SK-N-SH (cell line): Measurements from ENCODE around the gene TMEM106C. TPM values are rescaled to one million over a fixed set of nuclear protein-coding genes. Genes with fewer than 3 reads are reported as not detected.

Experiments used
- CTCF ChIA-PET: fragments of 300-600, 350-600 bp; formaldehyde crosslinking; extraction: SDS; loops from one replicate; lab custom pipeline; 2021; lab: Yijun Ruan, JAX
- POLR2A ChIA-PET: fragments of 350-600 bp; sonication (Branson Sonifier 250); formaldehyde crosslinking; extraction: SDS; loops from one replicate; lab custom pipeline; 2020; ENCODE audit warnings: antibody characterized with exemption, inconsistent platforms; lab: Yijun Ruan, JAX
- DNase-seq: peaks from one replicate; pipeline ENCODE4 v3.0.0; 2012
- H2AFZ ChIP-seq: fragments of 200-600 bp; sonication (generic); 2 replicates; pipeline ENCODE4 v1.8.1; 2016; ENCODE audit warnings: antibody characterized with exemption, mild to moderate bottlenecking, low read depth
- H3F3A ChIP-seq: fragments of 200-600 bp; sonication (generic); replicated peaks from 2 replicates; pipeline ENCODE3; 2016; ENCODE audit warnings: antibody characterized with exemption, mild to moderate bottlenecking; ENCODE audit not compliant: insufficient read depth
- H3K27ac ChIP-seq, 2 experiments: fragments of 200-500 bp in 1 of 2; fragments of 200-600 bp in 1 of 2; sonication (Bioruptor generic) in 1 of 2; sonication (generic), shearing (Covaris generic) in 1 of 2; 2 replicates each; pipeline versions ENCODE4 v1.5.1 to v1.6.1; 2014 to 2016; ENCODE audit warnings: low read depth in 2 of 2, inconsistent platforms in 1 of 2, low read length in 1 of 2, mild to moderate bottlenecking in 1 of 2, mixed read lengths in 1 of 2
- H3K27me3 ChIP-seq: fragments of 200-600 bp; sonication (generic), shearing (Covaris generic); 2 replicates; pipeline ENCODE4 v1.6.1; 2016; ENCODE audit warnings: mixed run types; ENCODE audit not compliant: insufficient read depth
- H3K36me3 ChIP-seq, 2 experiments: fragments of 200-500 bp in 1 of 2; fragments of 200-600 bp in 1 of 2; sonication (Bioruptor generic) in 1 of 2; sonication (generic) in 1 of 2; replicated peaks in 1 of 2; 2 replicates each; pipeline versions ENCODE3 to v1.5.1; 2014 to 2016; ENCODE audit warnings: low read length in 1 of 2, mild to moderate bottlenecking in 1 of 2; ENCODE audit not compliant: insufficient read depth in 2 of 2, control insufficient read depth in 1 of 2
- H3K4me1 ChIP-seq, 2 experiments: fragments of 200-500 bp in 1 of 2; fragments of 200-600 bp in 1 of 2; sonication (Bioruptor generic) in 1 of 2; sonication (generic), shearing (Covaris generic) in 1 of 2; 2 replicates each; pipeline versions ENCODE4 v1.5.1 to v1.6.1; 2014 to 2016; ENCODE audit warnings: low read depth in 1 of 2, low read length in 1 of 2, mixed run types in 1 of 2; ENCODE audit not compliant: insufficient read depth in 2 of 2, control insufficient read depth in 1 of 2
- H3K4me2 ChIP-seq: fragments of 200-600 bp; sonication (generic), shearing (Covaris generic); 2 replicates; pipeline ENCODE4 v1.6.1; 2017; ENCODE audit warnings: mixed run types
- H3K4me3 ChIP-seq, 2 experiments: fragments of 200-500 bp in 1 of 2; fragments of 200-600 bp in 1 of 2; sonication (Bioruptor generic) in 1 of 2; sonication (generic), shearing (Covaris generic) in 1 of 2; 2 replicates each; pipeline versions ENCODE4 v1.5.1 to v1.8.1; 2014 to 2016; ENCODE audit warnings: low read depth in 2 of 2, inconsistent platforms in 1 of 2, low read length in 1 of 2, mild to moderate bottlenecking in 1 of 2, mixed read lengths in 1 of 2, moderate library complexity in 1 of 2
- H3K79me2 ChIP-seq: fragments of 200-600 bp; sonication (generic); 2 replicates; pipeline ENCODE4 v1.8.1; 2017; ENCODE audit warnings: mild to moderate bottlenecking; ENCODE audit not compliant: insufficient read depth
- H3K9ac ChIP-seq: fragments of 200-600 bp; sonication (generic); 2 replicates; pipeline ENCODE4 v1.6.1; 2017; ENCODE audit warnings: mixed run types
- H3K9me2 ChIP-seq: fragments of 200-600 bp; sonication (generic); 2 replicates; pipeline ENCODE4 v1.6.1; 2017; ENCODE audit warnings: mixed run types
- H3K9me3 ChIP-seq: fragments of 200-600 bp; sonication (generic); 2 replicates; pipeline ENCODE4 v1.6.1; 2017; ENCODE audit warnings: mixed run types, mild to moderate bottlenecking, moderate library complexity
- H4K20me1 ChIP-seq: fragments of 200-600 bp; sonication (generic); 2 replicates; pipeline ENCODE4 v1.6.1; 2017; ENCODE audit warnings: mild to moderate bottlenecking, mixed run types; ENCODE audit not compliant: insufficient read depth
- CTCF ChIP-seq: fragments of 200-600 bp; sonication (generic); IDR thresholded peaks from 2 replicates; pipeline ENCODE4 v1.6.1; 2017; ENCODE audit warnings: antibody characterized with exemption, mild to moderate bottlenecking, moderate library complexity
- ELF1 ChIP-seq: IDR thresholded peaks from 2 replicates; pipeline ENCODE4 v1.4.0; 2012
- EZH2phosphoT487 ChIP-seq: fragments of 200-600 bp; sonication (generic); IDR thresholded peaks from 2 replicates; pipeline ENCODE4 v1.6.1; 2017; ENCODE audit warnings: low read depth, mixed run types, mild to moderate bottlenecking, antibody characterized with exemption, moderate library complexity, borderline replicate concordance
- FOSL2 ChIP-seq: IDR thresholded peaks from 2 replicates; pipeline ENCODE4 v1.4.0; 2012; ENCODE audit warnings: low read depth, mild to moderate bottlenecking, moderate library complexity, borderline replicate concordance
- GABPA ChIP-seq: IDR thresholded peaks from 2 replicates; pipeline ENCODE4 v1.4.0; 2012; ENCODE audit warnings: low read depth, mild to moderate bottlenecking
- IRF3 ChIP-seq: fragments of 150-350 bp; IDR thresholded peaks from 2 replicates; pipeline ENCODE4 v1.6.1; 2016; ENCODE audit warnings: mild to moderate bottlenecking, low read depth, low read length
- MEF2A ChIP-seq: IDR thresholded peaks from 2 replicates; pipeline ENCODE4 v1.4.0; 2012; ENCODE audit warnings: low read depth, borderline replicate concordance
- MXI1 ChIP-seq: IDR thresholded peaks from 2 replicates; pipeline ENCODE4 v1.6.1; 2012; ENCODE audit warnings: mild to moderate bottlenecking, low read depth, low read length, improper control_type of control experiment
- PBX3 ChIP-seq: IDR thresholded peaks from 2 replicates; pipeline ENCODE4; 2012
- POLR2AphosphoS5 ChIP-seq: IDR thresholded peaks from 2 replicates; pipeline ENCODE4 v1.6.1; 2012; ENCODE audit warnings: low read depth, low read length
- RCOR1 ChIP-seq: fragments of 150-350 bp; IDR thresholded peaks from 2 replicates; pipeline ENCODE4 v1.6.1; 2017; ENCODE audit warnings: antibody characterized with exemption, low read length
- RFX5 ChIP-seq: IDR thresholded peaks from 2 replicates; pipeline ENCODE4 v1.6.1; 2012; ENCODE audit warnings: mild to moderate bottlenecking, improper control_type of control experiment, low read length
- SIN3A ChIP-seq: IDR thresholded peaks from 2 replicates; pipeline ENCODE4 v1.6.1; 2012; ENCODE audit warnings: low read depth, mild to moderate bottlenecking, low read length, moderate library complexity, borderline replicate concordance
- SMC3 ChIP-seq: IDR thresholded peaks from 2 replicates; pipeline ENCODE4 v1.6.1; 2012; ENCODE audit warnings: low read depth, low read length, improper control_type of control experiment
- TAF1 ChIP-seq: IDR thresholded peaks from 2 replicates; pipeline ENCODE4 v1.6.1; 2012; ENCODE audit warnings: low read depth, mild to moderate bottlenecking, low read length, moderate library complexity, borderline replicate concordance
- TCF12 ChIP-seq: IDR thresholded peaks from 2 replicates; pipeline ENCODE4 v1.4.0; 2012
- USF2 ChIP-seq: fragments of 150-350 bp; IDR thresholded peaks from 2 replicates; pipeline ENCODE4 v1.6.1; 2017; ENCODE audit warnings: antibody characterized with exemption, low read length, low read depth, borderline replicate concordance
- YY1 ChIP-seq: IDR thresholded peaks from 2 replicates; pipeline ENCODE4 v1.4.0; 2012; ENCODE audit warnings: low read depth, mild to moderate bottlenecking
- whole genome bisulfite sequencing: methylation state at CpG from one replicate; pipeline ENCODE4 v1.1.6; 2017; ENCODE audit warnings: low lambda C conversion rate; 5-methylcytosine and 5-hydroxymethylcytosine counted together
- polyA plus RNA-seq, 3 experiments: library from polyadenylated mRNA; depleted of rRNA; stranded (reverse); fragments of >200 nt; gene quantifications; 2 replicates each; pipeline ENCODE4 v1.2.3, GENCODE V29; 2012
- TF ChIP-seq, protein P1 (sequence below): IDR thresholded peaks from 2 replicates; pipeline ENCODE4 v1.4.0; 2012; ENCODE audit warnings: low read depth, borderline replicate concordance

The TMEM106C gene
- polyA plus RNA-seq, 1 of the 3 experiments (the other 2 are of a cell fraction) = 133 TPM

DNA sequence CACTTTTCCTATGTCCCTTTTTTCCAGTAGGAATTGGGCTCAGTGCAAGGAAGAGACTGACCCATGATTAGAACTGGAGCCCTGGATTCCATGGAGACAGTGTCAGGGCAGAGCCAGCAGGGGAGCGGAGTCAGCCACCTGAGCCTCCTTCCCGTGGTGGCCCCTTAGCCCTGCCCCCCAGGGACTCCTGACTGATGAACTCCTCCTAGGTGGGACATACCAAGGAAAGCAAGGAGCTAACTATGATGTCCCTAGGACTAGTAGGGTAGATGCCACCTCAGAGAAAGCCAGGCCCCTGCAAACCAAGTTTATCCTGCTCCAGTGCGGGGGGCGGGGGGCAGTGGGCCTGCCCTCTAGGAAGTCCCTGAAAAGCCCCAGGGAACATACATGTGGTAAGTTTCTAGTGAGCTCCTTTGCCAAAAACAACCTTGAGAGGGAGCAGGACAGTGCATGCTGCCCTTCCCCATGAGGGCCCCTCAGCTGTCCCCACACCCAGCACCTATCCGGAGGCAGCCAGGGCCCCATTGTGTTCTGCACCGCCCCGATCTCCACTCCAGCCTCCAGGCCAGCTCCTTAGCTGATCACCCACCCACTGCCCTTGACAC, 47.1 kb downstream of the TMEM106C start (continued):
- no peak for TF ChIP-seq PBX3
- no peak for TF ChIP-seq RCOR1
- no peak for TF ChIP-seq MXI1
- TF ChIP-seq TAF1 = no peak
- no peak for TF ChIP-seq IRF3
- TF ChIP-seq, all 33 proteins: peak for 0

GRCh38 chr12:48012070-48012469, 48.7 kb downstream of the TMEM106C start:
- H3K36me3 ChIP-seq = no peaks in the 10 kb centered on the region
- H3K4me3 ChIP-seq = no peak overlapping the region
- no peak overlapping the region for H3K9ac ChIP-seq
- H3K4me1 ChIP-seq = no peaks in the 10 kb centered on the region
- H3K79me2 ChIP-seq = no peaks in the 10 kb centered on the region
- H3K4me2 ChIP-seq = no peak overlapping the region
- DNase-seq = no peak
- no peaks in the 10 kb centered on the region for H4K20me1 ChIP-seq
- H3K9me3 ChIP-seq = no peaks in the 10 kb centered on the region
- WGBS = 68% methylated on average over 8 of the region's 8 CpGs
- H3F3A ChIP-seq = no peaks in the 10 kb centered on the region
- ChIA-PET CTCF (no interaction called here), POLR2A (no interaction called here)
- H3K27me3 ChIP-seq = peaks cover 48% of the 10 kb centered on the region
- H2AFZ ChIP-seq = no peak overlapping the region
- no peaks in the 10 kb centered on the region for H3K9me2 ChIP-seq
- H3K27ac ChIP-seq = no peak overlapping the region
- TF ChIP-seq EZH2phosphoT487 (no peak), TCF12 (no peak), SIN3A (no peak), RFX5 (no peak), MEF2A (no peak), SMC3 (no peak), YY1 (no peak), POLR2AphosphoS5 (no peak), CTCF (no peak), ELF1 (no peak), FOSL2 (no peak), MXI1 (no peak), GABPA (no peak), RCOR1 (no peak), USF2 (no peak), IRF3 (no peak), PBX3 (no peak)
- TF ChIP-seq, protein P1, sequence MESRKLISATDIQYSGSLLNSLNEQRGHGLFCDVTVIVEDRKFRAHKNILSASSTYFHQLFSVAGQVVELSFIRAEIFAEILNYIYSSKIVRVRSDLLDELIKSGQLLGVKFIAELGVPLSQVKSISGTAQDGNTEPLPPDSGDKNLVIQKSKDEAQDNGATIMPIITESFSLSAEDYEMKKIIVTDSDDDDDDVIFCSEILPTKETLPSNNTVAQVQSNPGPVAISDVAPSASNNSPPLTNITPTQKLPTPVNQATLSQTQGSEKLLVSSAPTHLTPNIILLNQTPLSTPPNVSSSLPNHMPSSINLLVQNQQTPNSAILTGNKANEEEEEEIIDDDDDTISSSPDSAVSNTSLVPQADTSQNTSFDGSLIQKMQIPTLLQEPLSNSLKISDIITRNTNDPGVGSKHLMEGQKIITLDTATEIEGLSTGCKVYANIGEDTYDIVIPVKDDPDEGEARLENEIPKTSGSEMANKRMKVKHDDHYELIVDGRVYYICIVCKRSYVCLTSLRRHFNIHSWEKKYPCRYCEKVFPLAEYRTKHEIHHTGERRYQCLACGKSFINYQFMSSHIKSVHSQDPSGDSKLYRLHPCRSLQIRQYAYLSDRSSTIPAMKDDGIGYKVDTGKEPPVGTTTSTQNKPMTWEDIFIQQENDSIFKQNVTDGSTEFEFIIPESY = no peak
